Glomerular endothelial cell (primary cell): Measurements from ENCODE around the gene UBE2S. TPM values are rescaled to one million over a fixed set of nuclear protein-coding genes. Genes with fewer than 3 reads are reported as not detected.

Experiments
- DNase-seq: peaks from one replicate; pipeline ENCODE4 v3.0.0-alpha.2; 2011; ENCODE audit warnings: low read depth, low spot score; ENCODE audit errors: extremely low read depth
- total RNA-seq: library from RNA; depleted of rRNA; stranded (reverse); fragments of >200 nt; gene quantifications from 2 replicates; pipeline ENCODE4 v1.2.3, GENCODE V29; 2015

UBE2S gene
- total RNA-seq, 1 donor from 2014 or later, result 82.3 TPM

GRCh38 chr19:55366790-55367189 lies 40.8 kb downstream of the UBE2S start:
- DNase-seq, result no peak

DNA sequence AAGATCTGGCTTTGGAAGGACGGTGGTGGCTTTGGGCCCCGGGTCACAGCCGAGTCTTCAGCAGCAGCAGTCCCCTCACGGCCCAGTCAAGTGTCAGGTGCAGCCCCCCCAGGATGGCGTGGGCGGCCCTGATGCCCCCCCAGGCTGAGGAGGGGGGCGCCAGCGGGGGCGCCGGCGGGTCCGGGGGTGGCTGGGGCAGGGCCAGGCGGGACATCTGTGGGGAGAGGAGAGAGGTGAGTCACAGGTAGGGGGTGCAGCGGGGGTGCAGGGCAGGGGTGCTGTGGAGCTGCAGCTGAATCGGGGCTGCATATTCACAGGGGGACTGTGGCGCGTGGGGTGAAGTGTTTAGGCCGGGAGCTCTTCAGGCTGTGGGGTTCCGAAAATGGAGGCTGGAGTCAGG lies 41.6 kb downstream of the UBE2S start:
- no peak for DNase-seq

GRCh38 chr19:55365245-55365644 lies 42.3 kb downstream of the UBE2S start:
- no peak for DNase-seq

GRCh38 chr19:55362990-55363716 lies 44.4 kb downstream of the UBE2S start, which contains the start of gene GARIN5B:
TSS of gene GARIN5B (minus strand) at chr19:55363260. CDS start at chr19:55363066, 194 bp downstream.
- DNase-seq, result no peak

GRCh38 chr19:55362174-55362989 lies 45.2 kb downstream of the UBE2S start:
- no peak for DNase-seq

DNA sequence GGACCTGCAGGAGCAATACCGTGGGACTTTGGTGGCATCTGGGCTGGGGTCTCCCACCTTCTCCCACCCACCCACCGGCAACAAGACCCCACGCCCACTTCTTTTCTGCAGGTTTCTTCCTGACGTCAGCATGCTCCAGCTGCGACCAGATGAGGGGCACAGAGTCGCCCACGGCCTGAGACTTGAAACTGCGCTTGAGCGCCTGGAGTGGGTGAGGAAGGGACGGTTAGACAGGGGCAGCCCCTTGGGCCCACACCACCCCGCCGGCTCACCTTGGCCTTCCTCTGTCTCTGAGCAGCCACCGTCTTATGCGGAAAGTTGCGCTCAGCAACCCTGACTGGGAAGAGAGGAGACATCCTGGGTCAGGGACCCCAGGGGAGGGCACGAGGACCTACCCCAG lies 46.7 kb downstream of the UBE2S start:
- no peak for DNase-seq

GRCh38 chr19:55358943-55359908 lies 48.4 kb downstream of the UBE2S start:
- no peak for DNase-seq

DNA sequence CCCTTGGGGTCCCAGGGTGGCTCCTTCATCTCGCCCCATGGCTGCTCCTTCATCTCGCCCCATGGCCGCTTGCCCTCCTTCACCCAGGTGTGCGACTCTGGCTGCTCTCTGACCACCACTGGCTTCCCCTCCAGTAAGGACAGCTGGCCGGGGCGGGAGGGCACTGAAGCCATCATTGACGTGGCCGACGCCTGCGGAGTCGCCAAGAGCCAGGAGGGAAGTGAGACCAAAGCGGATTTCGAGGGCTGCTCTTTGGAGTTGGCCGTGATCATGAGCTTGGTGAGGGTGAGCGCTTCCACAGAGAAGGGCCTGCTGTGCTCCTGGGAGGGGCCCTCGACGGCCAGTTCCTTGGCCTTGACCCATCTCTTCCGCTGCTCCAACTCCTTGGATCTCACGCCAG lies 49.1 kb downstream of the UBE2S start:
- DNase-seq, result no peak

GRCh38 chr19:55355213-55355821 lies 52.3 kb downstream of the UBE2S start:
- no peak for DNase-seq

DNA sequence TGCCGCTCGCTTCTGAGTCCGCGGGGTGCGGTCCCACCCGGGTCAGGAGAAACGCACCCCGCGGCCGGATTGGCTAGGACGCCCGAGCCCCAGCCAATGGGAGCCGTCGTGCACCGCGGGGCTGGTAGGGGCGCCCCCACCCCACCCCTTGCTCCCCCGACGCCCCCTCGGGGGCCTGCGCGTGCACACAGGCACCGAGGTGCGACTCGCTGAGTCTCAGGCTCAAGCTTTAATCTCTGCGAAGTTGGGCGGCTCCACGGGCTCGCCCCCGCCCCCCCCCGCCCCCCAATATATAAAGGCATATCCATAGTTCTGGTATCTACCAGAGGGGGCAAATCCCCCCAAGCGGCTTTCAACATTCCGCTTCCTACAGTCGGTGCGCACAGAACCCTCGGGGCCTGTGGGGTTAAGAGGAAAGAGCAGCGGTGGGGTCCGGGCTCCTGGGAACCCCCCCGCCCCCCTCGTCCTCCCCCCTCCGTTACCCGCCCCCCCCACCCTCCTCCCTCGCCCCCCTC lies 52.8 kb downstream of the UBE2S start, which contains the start of gene COX6B2:
Gene COX6B2, minus strand, starts transcription at position 22 of the 515 bp plus-strand sequence. CDS start 198 bp downstream, outside the sequence.
- no peak for DNase-seq

DNA sequence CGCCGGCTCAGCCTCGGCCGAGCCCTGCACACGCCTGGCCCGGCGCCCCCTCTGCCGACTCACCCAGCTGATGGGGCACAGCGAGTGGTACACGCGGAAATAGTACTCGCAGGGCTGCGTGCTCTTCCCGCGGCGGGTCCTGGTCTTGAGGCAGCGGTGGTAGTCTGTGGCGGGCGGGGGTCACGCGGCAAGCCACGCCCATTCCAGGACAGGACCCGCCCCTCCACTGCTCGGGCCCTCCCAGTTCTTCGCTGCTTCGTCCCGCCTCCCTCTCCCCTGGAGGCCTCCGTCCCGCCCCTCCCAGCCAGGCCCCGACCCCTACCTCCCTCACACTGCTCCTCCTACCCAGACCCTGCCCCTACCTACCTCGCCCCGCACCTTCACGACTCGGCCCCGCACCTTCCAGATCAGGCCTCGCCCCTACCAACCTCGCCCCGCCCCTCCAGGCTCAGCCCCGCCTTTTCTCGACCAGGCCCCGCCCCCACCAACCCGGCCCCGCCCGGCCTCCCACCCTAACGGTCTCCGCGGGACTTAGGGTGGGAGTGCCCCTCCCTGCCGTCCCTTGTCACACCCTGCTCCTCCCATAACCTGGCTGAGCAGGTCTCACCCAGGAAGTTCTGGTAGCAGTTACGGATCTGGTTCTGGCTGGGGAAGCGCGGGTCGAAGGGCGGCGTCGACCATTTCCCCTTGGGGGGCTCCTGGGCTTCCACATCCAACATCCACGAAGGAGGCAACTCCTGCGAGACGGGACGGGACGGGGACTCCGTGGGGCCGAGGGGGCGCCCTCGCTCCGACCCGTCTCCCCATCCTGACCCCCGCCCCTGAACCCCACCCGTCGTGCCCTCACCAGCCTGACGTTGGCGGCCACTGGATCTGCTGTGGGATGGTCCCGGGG lies 53.5 kb downstream of the UBE2S start:
- no peak for DNase-seq

DNA sequence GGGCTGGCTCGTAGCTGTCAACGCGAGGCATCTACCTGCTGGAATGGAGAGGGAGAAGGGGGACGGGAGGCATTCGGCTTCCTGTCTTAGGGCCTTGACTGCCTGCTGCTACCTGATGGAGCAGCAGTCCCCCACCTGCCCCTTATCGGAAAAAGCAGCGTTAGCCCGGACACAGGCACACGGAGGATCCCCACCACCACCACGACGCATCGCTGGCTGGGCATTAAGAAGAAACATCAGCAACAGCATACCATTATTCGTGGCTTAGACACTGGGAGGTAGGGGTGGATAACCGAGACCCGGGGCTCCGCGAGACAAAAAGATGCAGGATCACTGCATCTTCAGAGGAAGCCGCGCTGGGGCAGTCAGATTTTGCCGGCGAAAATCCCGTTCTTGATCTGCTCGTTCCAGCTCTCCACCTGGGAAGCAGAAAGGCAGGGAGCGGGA lies 54.2 kb downstream of the UBE2S start:
- no peak for DNase-seq

GRCh38 chr19:55352549-55353145 lies 54.9 kb downstream of the UBE2S start:
- DNase-seq, result no peak

GRCh38 chr19:55352040-55352439 lies 55.5 kb downstream of the UBE2S start:
- DNase-seq, result no peak

DNA sequence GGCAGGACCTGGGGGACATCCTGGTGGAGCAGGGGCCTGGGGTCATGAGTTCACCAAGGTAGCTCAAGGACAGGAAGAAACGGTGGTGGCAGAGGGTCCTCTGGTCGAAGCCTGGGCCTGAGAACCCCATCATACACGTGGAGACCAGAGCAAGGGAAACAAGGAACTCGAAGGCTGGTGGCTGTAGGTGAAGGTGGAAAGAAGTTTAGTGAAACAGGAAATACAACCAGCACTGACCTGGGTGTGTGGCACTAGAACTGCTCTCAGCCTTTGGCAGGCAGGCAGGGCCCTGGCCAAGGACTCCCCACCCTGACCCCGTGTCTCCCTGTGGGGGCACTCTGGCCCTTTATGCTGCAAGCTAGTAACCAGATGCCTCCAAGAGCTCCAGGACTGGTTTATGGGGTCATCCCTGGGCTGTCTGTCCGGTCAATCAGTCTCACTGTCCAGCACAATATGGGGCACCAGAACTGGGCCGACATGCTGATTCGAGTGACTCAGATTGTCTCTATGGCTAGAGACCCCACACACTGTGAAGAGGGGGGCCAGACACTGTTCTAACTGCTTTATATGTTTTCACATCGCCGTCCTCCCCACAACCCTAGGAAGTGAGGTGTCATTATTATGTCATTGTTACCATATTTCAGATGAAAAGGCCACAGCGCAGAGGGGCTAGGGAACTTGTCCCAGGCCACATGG lies 56.8 kb downstream of the UBE2S start:
- DNase-seq, result no peak
